Dedifferentiated amniotic fluid mesenchymal stem cell (primary cell): ENCODE data around the gene CLN3.
"Not testable (repeated sequence)": the region's sequence is repeated elsewhere in the genome, so short reads cannot be mapped to it uniquely, and the experiment has no call there.

Experiments
- DNase-seq: peaks from one replicate; pipeline ENCODE4 v3.0.0-alpha.2; 2016; ENCODE audit errors: extremely low spot score

Gene CLN3

GRCh38 chr16:28491970-28492474, at the start of gene CLN3:
TSS of gene CLN3 (minus strand) at chr16:28492074. CDS start at chr16:28491759, 315 bp downstream.
- DNase-seq: peak; percentile 94

- DNase-seq: no peak
Observed at GRCh38 chr16:28540346-28540745, 48.5 kb upstream of the CLN3 start.

GRCh38 chr16:28538733-28539596, 47.1 kb upstream of the CLN3 start, which contains the start of gene NUPR1:
TSS of gene NUPR1 (minus strand) at chr16:28538974. CDS start at chr16:28538907, 67 bp downstream.
- peak; percentile 95 for DNase-seq

GRCh38 chr16:28537964-28538732, 46.3 kb upstream of the CLN3 start:
- no peak for DNase-seq

GRCh38 chr16:28537076-28537475, 45.2 kb upstream of the CLN3 start:
- no peak for DNase-seq

GRCh38 chr16:28534542-28535373, 42.9 kb upstream of the CLN3 start:
- no peak for DNase-seq

- DNase-seq: no peak
Observed at GRCh38 chr16:28532940-28533647, 41.2 kb upstream of the CLN3 start.

GRCh38 chr16:28531777-28532744, 40.2 kb upstream of the CLN3 start:
- no peak for DNase-seq

GRCh38 chr16:28529124-28529523, 37.2 kb upstream of the CLN3 start:
- DNase-seq: no peak

- no peak for DNase-seq
Observed at GRCh38 chr16:28528463-28528867, 36.6 kb upstream of the CLN3 start.

GRCh38 chr16:28527985-28528384, 36.1 kb upstream of the CLN3 start:
- DNase-seq: no peak

GRCh38 chr16:28527100-28527785, 35.4 kb upstream of the CLN3 start:
- DNase-seq: not testable (repeated sequence)

- no peak for DNase-seq
Observed at GRCh38 chr16:28526201-28527099, 34.6 kb upstream of the CLN3 start.

- DNase-seq: no peak
Observed at GRCh38 chr16:28524681-28525171, 32.9 kb upstream of the CLN3 start.

GRCh38 chr16:28522792-28523191, 30.9 kb upstream of the CLN3 start:
- no peak for DNase-seq

- DNase-seq: no peak
Observed at GRCh38 chr16:28521436-28521835, 29.6 kb upstream of the CLN3 start.

GRCh38 chr16:28520672-28521071, 28.8 kb upstream of the CLN3 start:
- no peak for DNase-seq

GRCh38 chr16:28514246-28514645, 22.4 kb upstream of the CLN3 start:
- no peak for DNase-seq
